WTC11 (cell line): ENCODE measurements around the gene HMX1. TPM values are rescaled to one million over a fixed set of nuclear protein-coding genes. Genes with fewer than 3 reads are reported as not detected.

Experiments
- ATAC-seq: fragments of 200-7000 bp; cut with Tn5 transposase; 2 replicates; pipeline ENCODE4 v1.10.0; 2021; ENCODE audit warnings: mild to moderate bottlenecking, moderate library complexity
- CTCF ChIA-PET: fragments of 300-600 bp; sonication (Branson Sonifier 250); formaldehyde crosslinking; loops from one replicate; lab custom pipeline; 2021; ENCODE audit warnings: antibody characterized with exemption; lab: Charles Lee
- POLR2A ChIA-PET: fragments of 350-600 bp; sonication (Branson Sonifier 250); formaldehyde crosslinking; loops from one replicate; lab custom pipeline; 2021; ENCODE audit warnings: antibody characterized with exemption; lab: Charles Lee
- DNase-seq: peaks from one replicate; pipeline ENCODE4 v3.0.0; 2021; ENCODE audit warnings: low spot score
- H3K27ac Mint-ChIP-seq: 2 replicates; pipeline ENCODE4 v1.8.0; 2021; ENCODE audit warnings: mixed read lengths
- H3K27me3 Mint-ChIP-seq: 2 replicates; pipeline ENCODE4 v1.8.0; 2021; ENCODE audit warnings: low read depth, mild to moderate bottlenecking, moderate library complexity, mixed read lengths
- H3K36me3 Mint-ChIP-seq: 2 replicates; pipeline ENCODE4 v1.8.0; 2021; ENCODE audit warnings: mixed read lengths
- H3K4me1 Mint-ChIP-seq: 2 replicates; pipeline ENCODE4 v1.8.0; 2022; ENCODE audit warnings: mixed read lengths
- H3K4me3 Mint-ChIP-seq: 2 replicates; pipeline ENCODE4 v1.8.0; 2021; ENCODE audit warnings: mild to moderate bottlenecking, moderate library complexity, mixed read lengths
- H3K9me3 Mint-ChIP-seq: 2 replicates; pipeline ENCODE4 v1.8.0; 2021; ENCODE audit warnings: mixed read lengths
- ATF2 ChIP-seq: sonication (generic); formaldehyde crosslinking; IDR thresholded peaks from 2 replicates; pipeline ENCODE4 v1.8.1; 2022; ENCODE audit warnings: low read depth, missing genetic modification reagents, borderline replicate concordance
- ATF6 ChIP-seq: sonication (generic); formaldehyde crosslinking; IDR thresholded peaks from 2 replicates; pipeline ENCODE4 v1.8.1; 2023; ENCODE audit warnings: mild to moderate bottlenecking, missing genetic modification reagents
- CDX4 ChIP-seq: fragments of 250-450 bp; sonication (Bioruptor Pico); IDR thresholded peaks from 2 replicates; pipeline ENCODE4 v1.9.0; 2021; ENCODE audit warnings: moderate library complexity, mild to moderate bottlenecking, inconsistent platforms, borderline replicate concordance
- ELF4 ChIP-seq: sonication (generic); formaldehyde crosslinking; IDR thresholded peaks from 2 replicates; pipeline ENCODE4 v1.8.1; 2022; ENCODE audit warnings: low read depth, mild to moderate bottlenecking, moderate library complexity, missing genetic modification reagents
- EMX1 ChIP-seq: fragments of 250-450 bp; sonication (Bioruptor Pico); IDR thresholded peaks from 2 replicates; pipeline ENCODE4 v1.8.0; 2021; ENCODE audit warnings: mild to moderate bottlenecking
- FOXJ3 ChIP-seq: sonication (generic); formaldehyde crosslinking; IDR thresholded peaks from 2 replicates; pipeline ENCODE4 v1.9.0; 2021; ENCODE audit warnings: missing genetic modification reagents, mild to moderate bottlenecking, borderline replicate concordance
- FOXP4 ChIP-seq: sonication (generic); formaldehyde crosslinking; IDR thresholded peaks from 2 replicates; pipeline ENCODE4 v1.8.0; 2022; ENCODE audit warnings: mild to moderate bottlenecking, missing genetic modification reagents
- HMGA2 ChIP-seq: fragments of 250-450 bp; sonication (Bioruptor Pico); IDR thresholded peaks from 2 replicates; pipeline ENCODE4 v1.4.0; 2021; ENCODE audit warnings: mild to moderate bottlenecking, moderate library complexity
- IRF2 ChIP-seq: sonication (generic); formaldehyde crosslinking; IDR thresholded peaks from 2 replicates; pipeline ENCODE4 v1.8.0; 2022; ENCODE audit warnings: low read depth, missing genetic modification reagents, borderline replicate concordance
- KAT7 ChIP-seq: sonication (generic); formaldehyde crosslinking; IDR thresholded peaks from 2 replicates; pipeline ENCODE4 v1.8.1; 2023; ENCODE audit warnings: missing genetic modification reagents, mild to moderate bottlenecking, borderline replicate concordance
- MXD4 ChIP-seq: fragments of 250-450 bp; sonication (Bioruptor Pico); IDR thresholded peaks from 2 replicates; pipeline ENCODE4 v1.8.0; 2021; ENCODE audit warnings: mild to moderate bottlenecking, moderate library complexity, borderline replicate concordance
- NFYB ChIP-seq: sonication (generic); formaldehyde crosslinking; conservative IDR thresholded peaks from 2 replicates; pipeline ENCODE4 v1.8.0; 2022; ENCODE audit warnings: low read depth, missing genetic modification reagents
- OVOL2 ChIP-seq: fragments of 250-450 bp; sonication (Bioruptor Pico); IDR thresholded peaks from 2 replicates; pipeline ENCODE4 v1.9.0; 2021; ENCODE audit warnings: mild to moderate bottlenecking, borderline replicate concordance
- PRDM15 ChIP-seq: sonication (generic); formaldehyde crosslinking; IDR thresholded peaks from 2 replicates; pipeline ENCODE4 v1.8.0; 2022; ENCODE audit warnings: missing genetic modification reagents
- PRRX2 ChIP-seq: fragments of 250-450 bp; sonication (Bioruptor Pico); IDR thresholded peaks from 2 replicates; pipeline ENCODE4 v1.8.0; 2021; ENCODE audit warnings: mild to moderate bottlenecking
- SP1 ChIP-seq: sonication (generic); formaldehyde crosslinking; conservative IDR thresholded peaks from 2 replicates; pipeline ENCODE4 v1.8.1; 2022; ENCODE audit warnings: missing genetic modification reagents
- STAT6 ChIP-seq: sonication (generic); formaldehyde crosslinking; conservative IDR thresholded peaks from 2 replicates; pipeline ENCODE4 v1.8.1; 2023; ENCODE audit warnings: mild to moderate bottlenecking, low read depth, missing genetic modification reagents, moderate library complexity
- TEAD4 ChIP-seq: sonication (generic); formaldehyde crosslinking; IDR thresholded peaks from 2 replicates; pipeline ENCODE4 v1.8.0; 2022; ENCODE audit warnings: mild to moderate bottlenecking, missing genetic modification reagents
- ZBTB43 ChIP-seq: sonication (generic); formaldehyde crosslinking; IDR thresholded peaks from 2 replicates; pipeline ENCODE4 v1.8.1; 2023; ENCODE audit warnings: mild to moderate bottlenecking, missing genetic modification reagents
- ZNF423 ChIP-seq: fragments of 250-450 bp; sonication (Bioruptor Pico); IDR thresholded peaks from 2 replicates; pipeline ENCODE4 v2.1.2; 2022; ENCODE audit warnings: mild to moderate bottlenecking, moderate library complexity
- total RNA-seq: library from RNA; stranded (reverse); gene quantifications from 3 replicates; pipeline ENCODE4 v1.2.3, GENCODE V29; 2021

Gene HMX1
- total RNA-seq, 1 experiment from 2014 or later = 10.0 TPM

GRCh38 chr4:8817813-8818062 lies 53.9 kb downstream of the HMX1 start:
- Mint-ChIP-seq H3K9me3 (no peaks in the 10 kb centered on the region), H3K4me3 (no peak overlapping the region), H3K27ac (no peak overlapping the region), H3K27me3 (no peaks in the 10 kb centered on the region), H3K36me3 (no peaks in the 10 kb centered on the region), H3K4me1 (no peaks in the 10 kb centered on the region)
- CTCF ChIA-PET = interaction anchor here (0.6 to 2.0 kb wide), 4 partner anchors 47 to 211 kb away, joined by 3 to 10 read pairs (median 4); no protein-coding TSS in a partner anchor
- POLR2A ChIA-PET = no interaction called here
- DNase-seq (peak; percentile 4), ATAC-seq (no peak)
- TF ChIP-seq ATF2 (CRISPR knock-in tag) (no peak), HMGA2 (CRISPR knock-in tag) (no peak), PRRX2 (no peak)

- CTCF ChIA-PET = interaction anchor here (0.8 to 2.0 kb wide), 4 partner anchors 20 to 210 kb away, joined by 3 to 10 read pairs (median 4); no protein-coding TSS in a partner anchor
- POLR2A ChIA-PET = no interaction called here
- TF ChIP-seq ZBTB43 (CRISPR knock-in tag) (no peak), KAT7 (CRISPR knock-in tag) (no peak), ELF4 (no peak), PRDM15 (no peak), EMX1 (CRISPR knock-in tag) (no peak), IRF2 (no peak), SP1 (CRISPR knock-in tag) (no peak), HMGA2 (CRISPR knock-in tag) (no peak), STAT6 (no peak), FOXP4 (CRISPR knock-in tag) (no peak), ATF6 (no peak), MXD4 (CRISPR knock-in tag) (no peak), ZNF423 (no peak), NFYB (CRISPR knock-in tag) (no peak), CDX4 (CRISPR knock-in tag) (no peak), OVOL2 (no peak), TEAD4 (CRISPR knock-in tag) (no peak), FOXJ3 (CRISPR knock-in tag) (no peak)
- ATAC-seq = no peak
- Mint-ChIP-seq H3K27me3 (no peaks in the 10 kb centered on the region), H3K9me3 (no peaks in the 10 kb centered on the region), H3K4me3 (no peak overlapping the region), H3K36me3 (no peaks in the 10 kb centered on the region), H3K4me1 (no peaks in the 10 kb centered on the region), H3K27ac (no peak overlapping the region)
- DNase-seq = peak; percentile 3
Measured at GRCh38 chr4:8817096-8817812, 54.4 kb downstream of the HMX1 start.
